Measurements from ENCODE around the gene MACROD1.

MACROD1 gene

DNA sequence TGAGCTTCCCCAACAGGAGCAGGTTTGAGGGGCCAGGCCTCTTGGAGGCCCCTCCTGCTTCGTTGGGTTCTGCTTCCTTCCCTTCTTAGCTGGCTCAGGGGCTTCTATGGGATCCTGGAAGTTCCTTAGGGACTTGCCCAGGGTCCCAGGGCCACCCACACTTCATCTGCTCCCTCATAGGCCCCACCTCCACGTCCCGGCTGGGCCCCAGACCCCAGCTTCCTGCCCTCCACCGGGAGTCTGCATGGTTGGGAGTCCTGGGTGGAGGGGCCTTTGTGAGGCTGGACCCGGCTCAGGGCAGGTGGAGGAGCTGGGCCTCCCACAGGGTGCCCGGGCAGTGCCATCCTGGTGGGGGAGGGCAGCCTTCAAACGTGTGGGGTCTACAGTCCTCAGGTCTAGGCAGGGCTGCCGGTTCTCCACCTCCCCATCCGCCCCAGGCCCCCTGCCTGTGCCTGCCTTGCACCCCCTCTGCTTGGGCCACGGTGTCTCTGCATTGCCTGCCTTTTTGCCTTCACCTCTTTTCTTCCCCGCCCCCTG, 168.0 kb downstream of the MACROD1 start:
- no peak for DNase-seq
- Mint-ChIP-seq H3K27ac (no peak overlapping the region), H3K4me1 (peaks cover 28% of the 10 kb centered on the region), H3K4me3 (peak overlapping the region; percentile 28), H3K9me3 (no peaks in the 10 kb centered on the region), H3K36me3 (ENCODE audit: low read depth) (peaks cover 33% of the 10 kb centered on the region), H3K27me3 (ENCODE audit: low read depth, poor library complexity) (peaks cover 26% of the 10 kb centered on the region)
- TF ChIP-seq, protein P1, sequence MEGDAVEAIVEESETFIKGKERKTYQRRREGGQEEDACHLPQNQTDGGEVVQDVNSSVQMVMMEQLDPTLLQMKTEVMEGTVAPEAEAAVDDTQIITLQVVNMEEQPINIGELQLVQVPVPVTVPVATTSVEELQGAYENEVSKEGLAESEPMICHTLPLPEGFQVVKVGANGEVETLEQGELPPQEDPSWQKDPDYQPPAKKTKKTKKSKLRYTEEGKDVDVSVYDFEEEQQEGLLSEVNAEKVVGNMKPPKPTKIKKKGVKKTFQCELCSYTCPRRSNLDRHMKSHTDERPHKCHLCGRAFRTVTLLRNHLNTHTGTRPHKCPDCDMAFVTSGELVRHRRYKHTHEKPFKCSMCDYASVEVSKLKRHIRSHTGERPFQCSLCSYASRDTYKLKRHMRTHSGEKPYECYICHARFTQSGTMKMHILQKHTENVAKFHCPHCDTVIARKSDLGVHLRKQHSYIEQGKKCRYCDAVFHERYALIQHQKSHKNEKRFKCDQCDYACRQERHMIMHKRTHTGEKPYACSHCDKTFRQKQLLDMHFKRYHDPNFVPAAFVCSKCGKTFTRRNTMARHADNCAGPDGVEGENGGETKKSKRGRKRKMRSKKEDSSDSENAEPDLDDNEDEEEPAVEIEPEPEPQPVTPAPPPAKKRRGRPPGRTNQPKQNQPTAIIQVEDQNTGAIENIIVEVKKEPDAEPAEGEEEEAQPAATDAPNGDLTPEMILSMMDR (IDR thresholded peaks at IDR 0.05): no peak

DNA sequence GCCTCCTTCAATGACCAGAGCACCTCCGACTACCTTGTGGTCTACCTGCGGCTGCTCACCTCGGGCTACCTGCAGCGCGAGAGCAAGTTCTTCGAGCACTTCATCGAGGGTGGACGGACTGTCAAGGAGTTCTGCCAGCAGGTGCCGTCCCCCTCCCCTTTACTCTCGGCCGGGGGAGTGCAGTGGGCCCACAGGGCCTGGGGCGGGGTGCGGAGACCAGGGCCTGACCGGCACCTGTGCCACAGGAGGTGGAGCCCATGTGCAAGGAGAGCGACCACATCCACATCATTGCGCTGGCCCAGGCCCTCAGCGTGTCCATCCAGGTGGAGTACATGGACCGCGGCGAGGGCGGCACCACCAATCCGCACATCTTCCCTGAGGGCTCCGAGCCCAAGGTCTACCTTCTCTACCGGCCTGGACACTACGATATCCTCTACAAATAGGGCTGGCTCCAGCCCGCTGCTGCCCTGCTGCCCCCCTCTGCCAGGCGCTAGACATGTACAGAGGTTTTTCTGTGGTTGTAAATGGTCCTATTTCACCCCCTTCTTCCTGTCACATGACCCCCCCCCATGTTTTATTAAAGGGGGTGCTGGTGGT, 168.7 kb downstream of the MACROD1 start:
- H3K27ac Mint-ChIP-seq: no peak overlapping the region
- TF ChIP-seq, protein P1 (IDR thresholded peaks at IDR 0.05): no peak
- H3K4me1 Mint-ChIP-seq: peaks cover 24% of the 10 kb centered on the region
- no peaks in the 10 kb centered on the region for H3K9me3 Mint-ChIP-seq
- no peak overlapping the region for H3K4me3 Mint-ChIP-seq
- DNase-seq: no peak
- peaks cover 35% of the 10 kb centered on the region for H3K36me3 Mint-ChIP-seq (ENCODE audit: low read depth)
- peaks cover 26% of the 10 kb centered on the region for H3K27me3 Mint-ChIP-seq (ENCODE audit: low read depth, poor library complexity)

DNA sequence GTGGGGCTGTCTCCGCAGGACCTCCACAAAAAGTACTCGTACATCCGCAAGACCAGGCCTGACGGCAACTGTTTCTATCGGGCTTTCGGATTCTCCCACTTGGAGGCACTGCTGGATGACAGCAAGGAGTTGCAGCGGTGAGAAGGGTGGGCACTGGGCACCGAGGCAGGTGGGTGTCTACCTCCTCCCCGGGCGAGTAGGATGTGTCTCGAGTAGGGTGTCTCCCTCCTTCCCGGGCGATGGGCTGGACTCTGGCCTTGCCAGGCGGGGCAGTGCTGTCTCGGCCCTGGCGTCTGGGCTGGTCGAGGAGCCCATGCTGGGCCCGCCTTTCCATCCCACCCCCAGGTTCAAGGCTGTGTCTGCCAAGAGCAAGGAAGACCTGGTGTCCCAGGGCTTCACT, 169.4 kb downstream of the MACROD1 start:
- H3K36me3 Mint-ChIP-seq (ENCODE audit: low read depth): peaks cover 41% of the 10 kb centered on the region
- no peak overlapping the region for H3K27ac Mint-ChIP-seq
- no peak for DNase-seq
- no peaks in the 10 kb centered on the region for H3K9me3 Mint-ChIP-seq
- H3K4me1 Mint-ChIP-seq: peaks cover 18% of the 10 kb centered on the region
- TF ChIP-seq, protein P1 (IDR thresholded peaks at IDR 0.05): no peak
- H3K27me3 Mint-ChIP-seq (ENCODE audit: low read depth, poor library complexity): peaks cover 22% of the 10 kb centered on the region
- no peak overlapping the region for H3K4me3 Mint-ChIP-seq

DNA sequence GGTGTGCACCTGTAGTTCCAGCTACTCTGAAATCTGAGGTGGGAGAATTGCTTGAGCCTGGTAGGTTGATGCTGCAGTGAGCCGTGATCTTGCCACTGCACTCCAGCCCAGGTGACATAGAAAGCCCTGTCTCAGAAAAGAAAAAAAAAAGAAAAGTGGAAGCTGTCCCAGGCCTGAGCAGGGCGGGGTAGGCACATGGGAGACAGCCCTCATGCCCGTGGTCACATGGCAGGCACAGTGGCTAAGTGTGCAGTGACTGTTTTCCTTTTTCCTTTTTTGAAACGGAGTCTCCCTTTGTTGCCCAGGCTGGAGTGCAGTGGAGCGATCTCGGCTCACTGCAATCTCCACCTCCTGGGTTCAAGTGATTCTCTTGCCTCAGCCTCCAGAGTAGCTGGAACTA, 171.9 kb downstream of the MACROD1 start:
- no peak for DNase-seq
- H3K4me3 Mint-ChIP-seq: no peak overlapping the region

DNA sequence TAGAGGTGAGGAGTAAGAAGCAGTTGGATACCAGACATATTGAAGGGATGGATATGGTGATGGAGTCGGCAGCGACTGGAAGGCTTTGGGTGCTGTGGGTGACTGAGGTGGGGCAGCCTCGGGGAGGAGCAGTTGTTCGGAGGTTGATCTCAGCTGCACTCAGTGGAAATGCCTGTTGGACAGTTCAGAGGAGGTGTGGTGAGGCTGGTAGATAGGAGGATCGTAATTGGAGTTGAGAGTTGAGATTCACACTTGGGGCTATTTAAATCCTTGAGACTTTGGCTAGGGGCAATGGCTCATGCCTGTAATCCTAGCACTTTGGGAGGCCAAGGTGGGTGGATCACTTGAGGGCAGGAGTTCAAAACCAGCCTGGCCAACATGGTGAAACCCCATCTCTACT, 172.8 kb downstream of the MACROD1 start:
- Mint-ChIP-seq H3K36me3 (ENCODE audit: low read depth) (peaks cover 64% of the 10 kb centered on the region), H3K4me1 (peaks cover 19% of the 10 kb centered on the region), H3K27ac (no peak overlapping the region), H3K4me3 (no peak overlapping the region), H3K9me3 (no peaks in the 10 kb centered on the region), H3K27me3 (ENCODE audit: low read depth, poor library complexity) (no peaks in the 10 kb centered on the region)
- TF ChIP-seq, protein P1 (IDR thresholded peaks at IDR 0.05): no peak
- no peak for DNase-seq

More for the DNA sequence above, 171.9 kb downstream of the MACROD1 start:
- Mint-ChIP-seq H3K9me3 (no peaks in the 10 kb centered on the region), H3K27ac (no peak overlapping the region), H3K27me3 (ENCODE audit: low read depth, poor library complexity) (peaks cover 5% of the 10 kb centered on the region), H3K4me1 (peaks cover 18% of the 10 kb centered on the region), H3K36me3 (ENCODE audit: low read depth) (peaks cover 61% of the 10 kb centered on the region)
- TF ChIP-seq, protein P1 (IDR thresholded peaks at IDR 0.05): no peak

DNA sequence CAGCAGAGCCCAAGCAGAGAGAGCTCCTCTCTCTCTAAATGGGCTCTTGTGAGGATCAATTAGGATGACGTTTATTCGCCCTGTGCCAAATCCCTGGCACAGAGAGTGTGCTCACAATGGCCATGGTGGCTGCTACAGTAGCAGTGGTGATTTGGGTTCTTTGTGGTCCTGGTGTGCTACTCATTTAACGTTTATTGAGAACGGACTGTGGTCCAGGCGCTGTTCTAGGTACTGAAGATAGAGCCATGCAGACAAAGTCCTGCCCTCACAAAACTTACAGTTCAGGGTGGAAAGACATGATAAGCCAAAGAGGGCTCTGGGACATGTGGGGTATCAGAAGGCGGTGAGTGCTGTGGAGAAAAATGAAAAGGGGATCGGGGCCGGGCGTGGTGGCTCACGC, 174.4 kb downstream of the MACROD1 start:
- H3K4me3 Mint-ChIP-seq: no peak overlapping the region
- TF ChIP-seq, protein P1 (IDR thresholded peaks at IDR 0.05): no peak
- peaks cover 23% of the 10 kb centered on the region for H3K4me1 Mint-ChIP-seq
- DNase-seq: no peak
- H3K36me3 Mint-ChIP-seq (ENCODE audit: low read depth): peaks cover 54% of the 10 kb centered on the region
- H3K27me3 Mint-ChIP-seq (ENCODE audit: low read depth, poor library complexity): no peaks in the 10 kb centered on the region
- no peak overlapping the region for H3K27ac Mint-ChIP-seq
- no peaks in the 10 kb centered on the region for H3K9me3 Mint-ChIP-seq

All from nephron progenitor cell (in vitro differentiated cells).